Fibroblast of the aortic adventitia (primary cell): ENCODE results near the gene SLC23A3. TPM values are rescaled to one million over a fixed set of nuclear protein-coding genes. Genes with fewer than 3 reads are reported as not detected.

Source experiments
- DNase-seq: peaks from one replicate; pipeline ENCODE4 v3.0.0-alpha.2; 2010; ENCODE audit warnings: low read depth
- H3K4me3 ChIP-seq: 2 replicates; pipeline ENCODE4 v1.5.1; 2011; ENCODE audit warnings: low read depth, mild to moderate bottlenecking, control low read depth, low read length, moderate library complexity
- CTCF ChIP-seq: IDR thresholded peaks from 2 replicates; pipeline ENCODE4 v1.5.1; 2011; ENCODE audit warnings: mild to moderate bottlenecking, low read length, control low read depth, inconsistent platforms; ENCODE audit not compliant: insufficient read depth
- total RNA-seq: library from RNA; depleted of rRNA; stranded (reverse); fragments of >200 nt; gene quantifications from 2 replicates; pipeline ENCODE4 v1.2.3, GENCODE V29; 2012; ENCODE audit warnings: low replicate concordance

Gene SLC23A3
- total RNA-seq, 1 donor: 1.6 TPM

- TF ChIP-seq CTCF: no peak
- H3K4me3 ChIP-seq: no peak overlapping the region
- no peak for DNase-seq
These were observed 44.3 kb upstream of the SLC23A3 start for GRCh38 chr2:219214141-219214540.

- no peak for DNase-seq
- no peak for TF ChIP-seq CTCF
- H3K4me3 ChIP-seq: no peak overlapping the region
These were observed 43.8 kb upstream of the SLC23A3 start for GRCh38 chr2:219213486-219214071.

- TF ChIP-seq CTCF: no peak
- no peak for DNase-seq
- H3K4me3 ChIP-seq: no peak overlapping the region
These were observed 43.2 kb upstream of the SLC23A3 start for GRCh38 chr2:219213026-219213415.

- DNase-seq: no peak
- H3K4me3 ChIP-seq: no peak overlapping the region
- no peak for TF ChIP-seq CTCF
These were observed 41.1 kb upstream of the SLC23A3 start for GRCh38 chr2:219210886-219211362.

- DNase-seq: no peak
- H3K4me3 ChIP-seq: no peak overlapping the region
- TF ChIP-seq CTCF: no peak
These were observed 40.5 kb upstream of the SLC23A3 start for GRCh38 chr2:219210196-219210885.

- H3K4me3 ChIP-seq: no peak overlapping the region
- TF ChIP-seq CTCF: no peak
- DNase-seq: no peak
These were observed 39.7 kb upstream of the SLC23A3 start for GRCh38 chr2:219209236-219210195.
